A673 (cell line): ENCODE data around the gene NAA15. TPM values are rescaled to one million over a fixed set of nuclear protein-coding genes. Genes with fewer than 3 reads are reported as not detected.
A peak's percentile ranks its signal among the peaks of the same experiment; 100 is the strongest.

Source experiments
- BruUV-seq: library from RNA; stranded (reverse); fragments of 400-500 nt; replicated peaks from 2 replicates; lab custom pipeline; 2021; lab: Mats Ljungman, UMichigan
- CTCF ChIA-PET: fragments of 300-600 bp; sonication (Branson Sonifier 250); formaldehyde crosslinking; loops from one replicate; lab custom pipeline; 2022; ENCODE audit warnings: antibody characterized with exemption; lab: Charles Lee
- POLR2A ChIA-PET: fragments of 300-600 bp; sonication (Branson Sonifier 250); formaldehyde crosslinking; loops from one replicate; lab custom pipeline; 2022; ENCODE audit warnings: antibody characterized with exemption; ENCODE audit not compliant: low non-redundant PET; lab: Charles Lee
- DNase-seq: peaks from one replicate; pipeline ENCODE4 v3.0.0-alpha.2; 2015; ENCODE audit warnings: low spot score
- H3K27ac ChIP-seq: fragments of 200-600 bp; sonication (generic); 2 replicates; pipeline ENCODE4 v1.5.1; 2016; ENCODE audit warnings: mixed run types, low read depth, mild to moderate bottlenecking, mixed read lengths, antibody characterized with exemption, low read length; ENCODE audit not compliant: poor library complexity, severe bottlenecking
- H3K27me3 ChIP-seq: fragments of 200-600 bp; sonication (generic); replicated peaks from 2 replicates; pipeline ENCODE4 v1.6.1; 2017; ENCODE audit warnings: mixed run types, low read depth, mild to moderate bottlenecking, mixed read lengths, antibody characterized with exemption, low read length; ENCODE audit not compliant: insufficient read depth, poor library complexity
- H3K36me3 ChIP-seq: fragments of 200-600 bp; sonication (generic); 2 replicates; pipeline ENCODE4 v1.6.1; 2016; ENCODE audit warnings: mixed run types, mild to moderate bottlenecking, mixed read lengths, antibody characterized with exemption, low read length; ENCODE audit not compliant: insufficient read depth, poor library complexity, severe bottlenecking
- H3K4me1 ChIP-seq: fragments of 200-600 bp; sonication (generic); 2 replicates; pipeline ENCODE4 v1.6.1; 2017; ENCODE audit warnings: mixed run types, mild to moderate bottlenecking, mixed read lengths, antibody characterized with exemption, low read length; ENCODE audit not compliant: insufficient read depth, poor library complexity, severe bottlenecking
- H3K4me3 ChIP-seq: fragments of 200-600 bp; sonication (generic); 2 replicates; pipeline ENCODE4 v1.5.1; 2016; ENCODE audit warnings: low read depth, mixed run types, mild to moderate bottlenecking, mixed read lengths, low read length; ENCODE audit not compliant: poor library complexity, severe bottlenecking
- H3K9me3 ChIP-seq: fragments of 200-600 bp; sonication (generic); 2 replicates; pipeline ENCODE4 v1.6.1; 2016; ENCODE audit warnings: mixed run types, low read depth, mild to moderate bottlenecking, mixed read lengths, antibody characterized with exemption, low read length; ENCODE audit not compliant: poor library complexity, severe bottlenecking
- CTCF ChIP-seq: fragments of 300-800, 200-600 bp; sonication (generic); conservative IDR thresholded peaks from 2 replicates; pipeline ENCODE4 v1.5.1; 2017; ENCODE audit warnings: low read depth, mild to moderate bottlenecking, antibody characterized with exemption, low read length, moderate library complexity, mixed read lengths
- EZH2 ChIP-seq: fragments of 200-600 bp; sonication (generic); IDR thresholded peaks from 2 replicates; pipeline ENCODE4 v1.6.1; 2017; ENCODE audit warnings: borderline replicate concordance, low read depth, mild to moderate bottlenecking, mixed read lengths, antibody characterized with exemption, low read length; ENCODE audit not compliant: poor library complexity, severe bottlenecking
- intact Hi-C: fragments of 100-400 bp; cut with micrococcal nuclease; formaldehyde crosslinking; loops from one replicate; pipeline ENCODE4 v1.10.0; 2022; ENCODE audit not compliant: unreplicated experiment
- total RNA-seq: library from RNA; stranded (reverse); gene quantifications from 2 replicates; pipeline ENCODE4 v1.2.3, GENCODE V29; 2021

The NAA15 gene
- total RNA-seq, 1 experiment from 2014 or later = 123 TPM

GRCh38 chr4:139274790-139275189 lies 26.5 kb upstream of the NAA15 start:
- DNase-seq = no peak
- no peaks in the 10 kb centered on the region for H3K27me3 ChIP-seq
- intact Hi-C loops = no loop called here
- H3K27ac ChIP-seq = no peak overlapping the region
- ChIA-PET POLR2A (no interaction called here), CTCF (no interaction called here)
- no peaks in the 10 kb centered on the region for H3K36me3 ChIP-seq
- H3K4me1 ChIP-seq = no peaks in the 10 kb centered on the region
- no peaks in the 10 kb centered on the region for H3K9me3 ChIP-seq
- BruUV-seq = no TSS peak
- TF ChIP-seq EZH2 (no peak), CTCF (no peak)
- H3K4me3 ChIP-seq = no peak overlapping the region

GRCh38 chr4:139275281-139275735 lies 26.0 kb upstream of the NAA15 start:
- intact Hi-C loops = no loop called here
- no peaks in the 10 kb centered on the region for H3K27me3 ChIP-seq
- POLR2A ChIA-PET = no interaction called here
- CTCF ChIA-PET = no interaction called here
- BruUV-seq = no TSS peak
- H3K36me3 ChIP-seq = no peaks in the 10 kb centered on the region
- H3K4me1 ChIP-seq = peaks cover under 1% of the 10 kb centered on the region
- no peak overlapping the region for H3K27ac ChIP-seq
- H3K4me3 ChIP-seq = no peak overlapping the region
- DNase-seq = no peak
- TF ChIP-seq EZH2 (no peak), CTCF (no peak)
- H3K9me3 ChIP-seq = no peaks in the 10 kb centered on the region

GRCh38 chr4:139278485-139278884 lies 22.8 kb upstream of the NAA15 start:
- Histone ChIP-seq H3K9me3 (no peaks in the 10 kb centered on the region), H3K4me1 (peaks cover 4% of the 10 kb centered on the region), H3K27ac (no peak overlapping the region), H3K27me3 (no peaks in the 10 kb centered on the region), H3K36me3 (no peaks in the 10 kb centered on the region), H3K4me3 (no peak overlapping the region)
- ChIA-PET POLR2A (no interaction called here), CTCF (no interaction called here)
- DNase-seq = no peak
- TF ChIP-seq CTCF (no peak), EZH2 (no peak)
- intact Hi-C loops = no loop called here
- BruUV-seq = TSS peak; percentile 32
